ENCODE results near the gene IFT80.
A peak's percentile ranks its signal among the peaks of the same experiment; 100 is the strongest.

DNA sequence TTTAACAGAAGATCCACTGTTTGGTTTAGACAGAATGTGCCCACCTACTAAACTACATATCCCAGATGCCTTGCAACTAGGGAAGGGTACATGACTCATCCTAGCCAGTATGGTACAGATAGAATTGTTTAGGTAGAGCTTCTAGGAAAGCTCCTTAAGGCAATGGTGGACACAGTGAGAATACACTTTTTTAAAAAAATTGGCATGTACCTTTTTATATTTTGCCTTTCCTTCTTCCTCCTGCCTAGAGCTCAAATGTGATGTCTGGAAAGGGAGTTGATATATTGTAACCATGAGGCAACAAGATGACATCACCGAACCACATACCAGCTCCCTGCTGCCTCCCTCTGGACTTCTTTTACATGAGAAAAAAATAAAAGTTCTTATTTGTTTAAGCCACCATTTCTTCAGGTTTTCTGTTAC lies 188.2 kb downstream of the IFT80 start:
- TF ChIP-seq, protein P1, sequence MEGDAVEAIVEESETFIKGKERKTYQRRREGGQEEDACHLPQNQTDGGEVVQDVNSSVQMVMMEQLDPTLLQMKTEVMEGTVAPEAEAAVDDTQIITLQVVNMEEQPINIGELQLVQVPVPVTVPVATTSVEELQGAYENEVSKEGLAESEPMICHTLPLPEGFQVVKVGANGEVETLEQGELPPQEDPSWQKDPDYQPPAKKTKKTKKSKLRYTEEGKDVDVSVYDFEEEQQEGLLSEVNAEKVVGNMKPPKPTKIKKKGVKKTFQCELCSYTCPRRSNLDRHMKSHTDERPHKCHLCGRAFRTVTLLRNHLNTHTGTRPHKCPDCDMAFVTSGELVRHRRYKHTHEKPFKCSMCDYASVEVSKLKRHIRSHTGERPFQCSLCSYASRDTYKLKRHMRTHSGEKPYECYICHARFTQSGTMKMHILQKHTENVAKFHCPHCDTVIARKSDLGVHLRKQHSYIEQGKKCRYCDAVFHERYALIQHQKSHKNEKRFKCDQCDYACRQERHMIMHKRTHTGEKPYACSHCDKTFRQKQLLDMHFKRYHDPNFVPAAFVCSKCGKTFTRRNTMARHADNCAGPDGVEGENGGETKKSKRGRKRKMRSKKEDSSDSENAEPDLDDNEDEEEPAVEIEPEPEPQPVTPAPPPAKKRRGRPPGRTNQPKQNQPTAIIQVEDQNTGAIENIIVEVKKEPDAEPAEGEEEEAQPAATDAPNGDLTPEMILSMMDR (conservative IDR thresholded peaks at IDR 0.05 in 1 of 2, IDR thresholded peaks at IDR 0.05 in 1 of 2; ENCODE audit: low read depth in 1 of 2, low read length in 2 of 2), result peak; percentile 29 to 42
- TF ChIP-seq EZH2 (IDR thresholded peaks at IDR 0.05; ENCODE audit: low read length, missing control alignments), result no peak

Measured in fibroblast of lung (primary cell).